ENCODE data around the gene NALF2.

The NALF2 gene

GRCh38 chrX:69539437-69539836, 35.3 kb downstream of the NALF2 start:
- no peak for TF ChIP-seq CTCF (IDR thresholded peaks at IDR 0.05; ENCODE audit: extremely low read depth, insufficient read depth, missing control alignments)
- in situ Hi-C loops (cut with MboI; ENCODE audit: low pct_unique_long_range_greater_than_20kb, low sequenced_read_pairs, unreplicated experiment): loop anchor here (25.0 kb wide), 1 partner anchor 498 kb away; the partner anchor contains the start of gene AWAT2
- DNase-seq (ENCODE audit: low spot score): no peak

- DNase-seq (ENCODE audit: low spot score): no peak
- in situ Hi-C loops (cut with MboI; ENCODE audit: low pct_unique_long_range_greater_than_20kb, low sequenced_read_pairs, unreplicated experiment): loop anchor here (25.0 kb wide), 1 partner anchor 495 kb away; the partner anchor contains the start of gene AWAT2
- TF ChIP-seq CTCF (IDR thresholded peaks at IDR 0.05; ENCODE audit: extremely low read depth, insufficient read depth, missing control alignments): no peak
These were observed 37.8 kb downstream of the NALF2 start for GRCh38 chrX:69541956-69542355.

- in situ Hi-C loops (cut with MboI; ENCODE audit: low pct_unique_long_range_greater_than_20kb, low sequenced_read_pairs, unreplicated experiment): loop anchor here (25.0 kb wide), 1 partner anchor 494 kb away; the partner anchor contains the start of gene AWAT2
- no peak for TF ChIP-seq CTCF (IDR thresholded peaks at IDR 0.05; ENCODE audit: extremely low read depth, insufficient read depth, missing control alignments)
- no peak for DNase-seq (ENCODE audit: low spot score)
These were observed 39.4 kb downstream of the NALF2 start for GRCh38 chrX:69543572-69543971.

GRCh38 chrX:69546417-69546816, 42.3 kb downstream of the NALF2 start:
- no peak for TF ChIP-seq CTCF (IDR thresholded peaks at IDR 0.05; ENCODE audit: extremely low read depth, insufficient read depth, missing control alignments)
- no peak for DNase-seq (ENCODE audit: low spot score)
- in situ Hi-C loops (cut with MboI; ENCODE audit: low pct_unique_long_range_greater_than_20kb, low sequenced_read_pairs, unreplicated experiment): loop anchor here (25.0 kb wide), 1 partner anchor 491 kb away; the partner anchor contains the start of gene AWAT2

GRCh38 chrX:69546978-69547377, 42.9 kb downstream of the NALF2 start:
- in situ Hi-C loops (cut with MboI; ENCODE audit: low pct_unique_long_range_greater_than_20kb, low sequenced_read_pairs, unreplicated experiment): loop anchor here (25.0 kb wide), 1 partner anchor 490 kb away; the partner anchor contains the start of gene AWAT2
- TF ChIP-seq CTCF (IDR thresholded peaks at IDR 0.05; ENCODE audit: extremely low read depth, insufficient read depth, missing control alignments): no peak

GRCh38 chrX:69551421-69552009, 47.4 kb downstream of the NALF2 start:
- no peak for TF ChIP-seq CTCF (IDR thresholded peaks at IDR 0.05; ENCODE audit: extremely low read depth, insufficient read depth, missing control alignments)
- in situ Hi-C loops (cut with MboI; ENCODE audit: low pct_unique_long_range_greater_than_20kb, low sequenced_read_pairs, unreplicated experiment): no loop called here
- DNase-seq (ENCODE audit: low spot score): no peak

More at GRCh38 chrX:69546978-69547377, 42.9 kb downstream of the NALF2 start:
- no peak for DNase-seq (ENCODE audit: low spot score)

Data from GM13977 (cell line).